HepG2 (cell line): ENCODE data around the gene POLR3H. TPM values are rescaled to one million over a fixed set of nuclear protein-coding genes. Genes with fewer than 3 reads are reported as not detected.

ENCODE experiments used
- ATAC-seq: fragments of 200-7000 bp; cut with Tn5 transposase; 3 replicates; pipeline ENCODE4 v1.9.1; 2020; ENCODE audit warnings: mild to moderate bottlenecking, moderate library complexity
- BruUV-seq: library from RNA; stranded (reverse); fragments of 400-500 nt; replicated peaks from 2 replicates; lab custom pipeline; 2021; lab: Mats Ljungman, UMichigan
- CTCF ChIA-PET: fragments of 300-600 bp; formaldehyde crosslinking; extraction: SDS; loops from one replicate; lab custom pipeline; 2021; ENCODE audit warnings: low total read pairs, inconsistent platforms, low intra/inter-chr PET ratio; lab: Yijun Ruan, JAX
- POLR2A ChIA-PET: fragments of 350-600 bp; sonication (Branson Sonifier 250); formaldehyde crosslinking; loops from one replicate; lab custom pipeline; 2020; ENCODE audit warnings: antibody characterized with exemption, inconsistent platforms; lab: Yijun Ruan, JAX
- DNase-seq: peaks from one replicate; pipeline ENCODE4 v3.0.0-alpha.2; 2015; ENCODE audit warnings: low spot score
- FAIRE-seq: peaks from 3 replicates; lab custom pipeline; 2011; peaks lifted over from hg19 to GRCh38; lab: Jason Lieb, UNC
- H2AFZ ChIP-seq: one replicate; pipeline ENCODE4 v1.6.1; 2011; ENCODE audit warnings: low read length, inconsistent platforms
- H3K27ac ChIP-seq: fragments of 300-600 bp; 3 replicates; pipeline ENCODE4 v1.8.0; 2011; ENCODE audit warnings: mixed run types, mild to moderate bottlenecking, mixed read lengths, low read length, inconsistent platforms; ENCODE audit not compliant: insufficient read depth; ENCODE audit errors: extremely low read length
- H3K27me3 ChIP-seq, 2 experiments: fragments of 200-600 bp in 1 of 2; 2 replicates in 1 of 2; 3 replicates in 1 of 2; pipeline versions ENCODE4 v1.6.0 to v1.8.0; 2011; ENCODE audit warnings: low read length in 2 of 2, mild to moderate bottlenecking in 2 of 2, moderate library complexity in 2 of 2, inconsistent platforms in 1 of 2; ENCODE audit not compliant: insufficient read depth in 2 of 2, control insufficient read depth in 1 of 2
- H3K36me3 ChIP-seq, 2 experiments: fragments of 200-600 bp in 1 of 2; replicated peaks in 1 of 2; 2 replicates in 1 of 2; 3 replicates in 1 of 2; pipeline versions ENCODE4 v1.5.1 to v1.8.0; 2011; ENCODE audit warnings: low read length in 2 of 2, inconsistent platforms in 1 of 2; ENCODE audit not compliant: insufficient read depth in 2 of 2, control insufficient read depth in 1 of 2
- H3K4me1 ChIP-seq: 2 replicates; pipeline ENCODE4 v1.5.1; 2012; ENCODE audit warnings: low read length, inconsistent platforms; ENCODE audit not compliant: insufficient read depth
- H3K4me2 ChIP-seq: 2 replicates; pipeline ENCODE4 v1.6.0; 2011; ENCODE audit warnings: low read depth, low read length, inconsistent platforms
- H3K4me3 ChIP-seq, 3 experiments: fragments of 200-600 bp in 1 of 3; sonication (generic), shearing (Covaris generic) in 1 of 3; replicated peaks in 1 of 3; 2 replicates each; pipeline ENCODE4 v1.5.1; 2011 to 2016; ENCODE audit warnings: low read length in 3 of 3, inconsistent platforms in 2 of 3, low read depth in 2 of 3, mild to moderate bottlenecking in 2 of 3, control low read depth in 1 of 3, mixed read lengths in 1 of 3; ENCODE audit not compliant: insufficient read depth in 1 of 3
- H3K79me2 ChIP-seq: one replicate; pipeline ENCODE4 v1.6.1; 2011; ENCODE audit warnings: low read length, inconsistent platforms; ENCODE audit not compliant: insufficient read depth
- H3K9ac ChIP-seq: 2 replicates; pipeline ENCODE4 v1.6.0; 2011; ENCODE audit warnings: mild to moderate bottlenecking, low read depth, low read length, inconsistent platforms; ENCODE audit not compliant: insufficient read depth
- H3K9me3 ChIP-seq: 2 replicates; pipeline ENCODE4 v1.5.1; 2012; ENCODE audit warnings: mild to moderate bottlenecking, low read length
- H4K20me1 ChIP-seq: 2 replicates; pipeline ENCODE4 v1.6.0; 2011; ENCODE audit warnings: inconsistent platforms, mild to moderate bottlenecking, low read length, moderate library complexity; ENCODE audit not compliant: insufficient read depth
- HNRNPL ChIP-seq: fragments of 200-400 bp; formaldehyde crosslinking; IDR thresholded peaks from 2 replicates; pipeline ENCODE4 v1.6.1; 2017; ENCODE audit warnings: mild to moderate bottlenecking, low read depth, low read length
- WIZ ChIP-seq: sonication (generic); formaldehyde crosslinking; IDR thresholded peaks from 2 replicates; pipeline ENCODE4 v1.5.1; 2020; ENCODE audit warnings: mild to moderate bottlenecking, missing genetic modification reagents
- ZNF138 ChIP-seq: sonication (generic); formaldehyde crosslinking; IDR thresholded peaks from 2 replicates; pipeline ENCODE4 v1.5.0; 2020; ENCODE audit warnings: mild to moderate bottlenecking, low read depth, missing genetic modification reagents
- ZNF468 ChIP-seq: sonication (generic); formaldehyde crosslinking; IDR thresholded peaks from 2 replicates; pipeline ENCODE4 v1.8.0; 2022; ENCODE audit warnings: mild to moderate bottlenecking, moderate library complexity, missing genetic modification reagents
- ZNF607 ChIP-seq: sonication (generic); formaldehyde crosslinking; IDR thresholded peaks from 2 replicates; pipeline ENCODE4 v1.5.1; 2020; ENCODE audit warnings: missing genetic modification reagents, mild to moderate bottlenecking, borderline replicate concordance
- ZSCAN9 ChIP-seq: IDR thresholded peaks from 2 replicates; pipeline ENCODE4 v1.6.1; 2016; ENCODE audit warnings: borderline replicate concordance
- WGBS: methylation state at CpG from one replicate; pipeline ENCODE4 v1.1.6; 2017; ENCODE audit warnings: low lambda C conversion rate; 5-methylcytosine and 5-hydroxymethylcytosine counted together
- in situ Hi-C: cut with HindIII; loops from 2 replicates; pipeline ENCODE4 v1.10.0; 2017; ENCODE audit warnings: low pct_unique_long_range_greater_than_20kb; ENCODE audit not compliant: extremely low pct_ligation_motif_present
- intact Hi-C: fragments of 100-400 bp; cut with micrococcal nuclease; formaldehyde crosslinking; loops from one replicate; pipeline ENCODE4 v1.10.0; 2022; ENCODE audit not compliant: unreplicated experiment
- polyA plus RNA-seq, 8 experiments: library from polyadenylated mRNA; depleted of rRNA in 3 of 8; stranded (reverse) in 7 of 8; unstranded in 1 of 8; fragments of >200 nt; fragmentation: Illumina TruSeq in 4 of 8; extraction: Trizol in 4 of 8; gene quantifications; 2 replicates each; pipeline versions ENCODE4 v1.2.1 to v1.2.3, GENCODE V29; 2011 to 2016; ENCODE audit warnings: low read depth in 4 of 8, missing spikeins in 1 of 8, mixed read lengths in 1 of 8; ENCODE audit not compliant: insufficient read depth in 1 of 8
- total RNA-seq, 5 experiments: library from RNA; depleted of rRNA; stranded (reverse); fragments of >200 nt; fragmentation: Illumina TruSeq; extraction: Trizol; gene quantifications; 2 replicates each; pipeline ENCODE4 v1.2.3, GENCODE V29; 2016; ENCODE audit warnings: low read depth in 1 of 5

Gene POLR3H
- total and polyA plus RNA-seq, 2 of the 13 experiments (the other 11 are each of a cell fraction or from before 2014, with no cell fraction given) = 10.3 to 28.6 TPM

GRCh38 chr22:41562461-41562860 lies 18.2 kb upstream of the POLR3H start:
- Histone ChIP-seq H3K9ac (no peak overlapping the region), H4K20me1 (no peaks in the 10 kb centered on the region), H3K9me3 (no peaks in the 10 kb centered on the region), H3K4me2 (no peak overlapping the region), H3K79me2 (no peaks in the 10 kb centered on the region), H3K4me3 (no peak overlapping the region), H3K27ac (no peak overlapping the region), H3K4me1 (peaks cover 78% of the 10 kb centered on the region), H3K36me3 (no peaks in the 10 kb centered on the region), H3K27me3 (peaks cover 0 to 29% of the 10 kb centered on the region in 2 experiments; a peak in 3 of 5 replicates), H2AFZ (no peak overlapping the region)
- FAIRE-seq = no peak
- no peak for TF ChIP-seq ZNF138
- TF ChIP-seq WIZ (CRISPR knock-in tag) = no peak
- no peak for TF ChIP-seq ZSCAN9
- no peak for TF ChIP-seq ZNF607 (CRISPR knock-in tag)
- ChIA-PET CTCF (interaction anchor here (1.8 kb wide), 1 partner anchor 18 kb away, joined by 4 read pairs; the partner anchor contains the start of gene POLR3H), POLR2A (interaction anchor here (1.0 to 2.2 kb wide), 4 partner anchors 11 to 27 kb away, joined by 3 to 11 read pairs (median 8); partner anchors contain the start of gene PMM1)
- no peak for DNase-seq
- 0 out of 3 replicates have a peak, but pooled peaks have one; percentile 7 for ATAC-seq
- in situ Hi-C loops (no loop called here), intact Hi-C loops (no loop called here)
- BruUV-seq = no TSS peak
- 63% methylated on average over 2 of the region's 4 CpGs for WGBS

- intact Hi-C loops = no loop called here
- peak overlapping the region; percentile 91 for H3K4me2 ChIP-seq
These were observed 17.5 kb upstream of the POLR3H start for GRCh38 chr22:41561788-41562187.

More at GRCh38 chr22:41561788-41562187, 17.5 kb upstream of the POLR3H start:
- DNase-seq (no peak), ATAC-seq (no peak), FAIRE-seq (no peak)
- ChIA-PET CTCF (interaction anchor here (1.8 kb wide), 1 partner anchor 18 kb away, joined by 4 read pairs; the partner anchor contains the start of gene POLR3H), POLR2A (interaction anchor here (2.3 kb wide), 1 partner anchor 10 kb away, joined by 10 read pairs; no protein-coding TSS in a partner anchor)
- no TSS peak for BruUV-seq
- Histone ChIP-seq H4K20me1 (no peaks in the 10 kb centered on the region), H3K27ac (no peak overlapping the region), H3K9ac (no peak overlapping the region), H3K4me3 (peak overlapping the region in 1 of 3 experiments; percentile 65; a peak in 1 of 6 replicates), H2AFZ (no peak overlapping the region), H3K36me3 (no peaks in the 10 kb centered on the region), H3K9me3 (no peaks in the 10 kb centered on the region), H3K27me3 (peaks cover 0 to 29% of the 10 kb centered on the region in 2 experiments; a peak in 3 of 5 replicates), H3K79me2 (no peaks in the 10 kb centered on the region), H3K4me1 (peaks cover 85% of the 10 kb centered on the region)
- TF ChIP-seq HNRNPL = peak; percentile 54; the same call in 1 of the 2 replicates
- no peak for TF ChIP-seq ZNF468
- in situ Hi-C loops = no loop called here
- 14% methylated on average over 2 of the region's 5 CpGs for WGBS
